K562 (cell line): ENCODE measurements around the gene GET3. TPM values are rescaled to one million over a fixed set of nuclear protein-coding genes. Genes with fewer than 3 reads are reported as not detected.

Source experiments
- BCLAF1 ChIP-seq, 2 experiments: fragments of 450-650 bp in 1 of 2; IDR thresholded peaks; 2 replicates each; pipeline ENCODE4 v1.6.1; 2011 to 2017; ENCODE audit warnings: low read depth in 2 of 2, antibody characterized with exemption in 1 of 2, borderline replicate concordance in 1 of 2, low read length in 1 of 2, mild to moderate bottlenecking in 1 of 2, mixed read lengths in 1 of 2; ENCODE audit not compliant: control insufficient read depth in 1 of 2
- CGGBP1 ChIP-seq: fragments of 250-450 bp; sonication (Bioruptor Pico); IDR thresholded peaks from 2 replicates; pipeline ENCODE4 v1.9.0; 2021; ENCODE audit warnings: mild to moderate bottlenecking
- ESRRA ChIP-seq: fragments of 450-650 bp; IDR thresholded peaks from 2 replicates; pipeline ENCODE4 v1.6.1; 2014; ENCODE audit warnings: low read depth, mild to moderate bottlenecking, moderate library complexity, borderline replicate concordance
- ESRRB ChIP-seq: fragments of 250-450 bp; sonication (Bioruptor Pico); IDR thresholded peaks from 2 replicates; pipeline ENCODE4 v1.5.0; 2020; ENCODE audit warnings: mild to moderate bottlenecking, moderate library complexity, borderline replicate concordance
- FOSL1 ChIP-seq: fragments of 200-800 bp; sonication (Bioruptor generic); conservative IDR thresholded peaks from 2 replicates; pipeline ENCODE4 v1.6.1; 2016; ENCODE audit warnings: missing genetic modification characterization, missing compliant biosample characterization
- FOXJ3 ChIP-seq: sonication (generic); formaldehyde crosslinking; IDR thresholded peaks from 2 replicates; pipeline ENCODE4 v1.4.0; 2020; ENCODE audit warnings: mild to moderate bottlenecking, missing genetic modification reagents
- FUS ChIP-seq: fragments of 200-400 bp; formaldehyde crosslinking; optimal IDR thresholded peaks from 2 replicates; pipeline ENCODE3; 2017; ENCODE audit warnings: low read depth, low read length
- IRF1 ChIP-seq: sonication (generic); formaldehyde crosslinking; IDR thresholded peaks from 2 replicates; pipeline ENCODE4 v1.8.0; 2022; ENCODE audit warnings: missing genetic modification reagents, mild to moderate bottlenecking, borderline replicate concordance
- JUN ChIP-seq, 2 experiments: sonication (generic) in 1 of 2; formaldehyde crosslinking in 1 of 2; IDR thresholded peaks; 2 replicates each; pipeline versions ENCODE4 v1.6.1 to v1.8.0; 2012 to 2022; ENCODE audit warnings: borderline replicate concordance in 2 of 2, mild to moderate bottlenecking in 2 of 2, improper control_type of control experiment in 1 of 2, low read depth in 1 of 2, low read length in 1 of 2, missing genetic modification reagents in 1 of 2
- MEF2A ChIP-seq: IDR thresholded peaks from 2 replicates; pipeline ENCODE4 v1.6.1; 2011; ENCODE audit warnings: low read depth, mild to moderate bottlenecking, low read length, moderate library complexity; ENCODE audit not compliant: control insufficient read depth
- NELFE ChIP-seq: IDR thresholded peaks from 2 replicates; pipeline ENCODE4 v1.6.1; 2011; ENCODE audit warnings: mild to moderate bottlenecking; ENCODE audit not compliant: insufficient read depth, insufficient read length
- NFE2 ChIP-seq: IDR thresholded peaks from 2 replicates; pipeline ENCODE4 v1.6.1; 2014; ENCODE audit warnings: antibody characterized with exemption, low read depth
- NFRKB ChIP-seq: fragments of 450-650 bp; IDR thresholded peaks from 2 replicates; pipeline ENCODE4 v1.6.1; 2016; ENCODE audit warnings: low read depth
- PRPF4 ChIP-seq: fragments of 200-400 bp; formaldehyde crosslinking; IDR thresholded peaks from one replicate; pipeline ENCODE4 v1.6.1; 2017; ENCODE audit warnings: low read length, low read depth, mild to moderate bottlenecking; ENCODE audit not compliant: insufficient read depth, poor library complexity, severe bottlenecking
- RAD21 ChIP-seq, 2 experiments: fragments of 250-450 bp in 1 of 2; fragments of 450-650 bp in 1 of 2; sonication (Bioruptor Pico) in 1 of 2; formaldehyde crosslinking in 1 of 2; IDR thresholded peaks in 1 of 2; conservative IDR thresholded peaks in 1 of 2; 2 replicates each; pipeline versions ENCODE4 v1.4.0 to v1.8.0; 2020 to 2022; ENCODE audit warnings: mild to moderate bottlenecking in 2 of 2, moderate library complexity in 1 of 2
- SMARCA4 ChIP-seq: fragments of 450-650 bp; IDR thresholded peaks from 2 replicates; pipeline ENCODE4 v1.6.1; 2016
- SRSF7 ChIP-seq: fragments of 200-400 bp; formaldehyde crosslinking; optimal IDR thresholded peaks from 2 replicates; pipeline ENCODE3; 2017; ENCODE audit warnings: mild to moderate bottlenecking, low read depth, low read length
- USF2 ChIP-seq: sonication (generic); formaldehyde crosslinking; IDR thresholded peaks from 2 replicates; pipeline ENCODE4 v1.5.0; 2020; ENCODE audit warnings: missing genetic modification reagents
- ZBTB43 ChIP-seq: sonication (generic); formaldehyde crosslinking; IDR thresholded peaks from 2 replicates; pipeline ENCODE4 v1.8.0; 2023; ENCODE audit warnings: mild to moderate bottlenecking, missing genetic modification reagents
- ZNF184 ChIP-seq: sonication (generic); formaldehyde crosslinking; IDR thresholded peaks from 2 replicates; pipeline ENCODE4 v1.5.0; 2020; ENCODE audit warnings: missing genetic modification reagents
- polyA plus RNA-seq, 8 experiments: library from polyadenylated mRNA; depleted of rRNA in 4 of 8; stranded (reverse) in 5 of 8; unstranded in 3 of 8; fragments of >200 nt; fragmentation: Nextera tagmentation in 2 of 8; fragmentation: Illumina TruSeq in 1 of 8; extraction: Ambion mirVana in 2 of 8; extraction: Trizol in 1 of 8; gene quantifications; 2 replicates each; pipeline versions ENCODE4 v1.2.1 to v1.2.3, GENCODE V29; 2011 to 2014; ENCODE audit warnings: inconsistent platforms in 1 of 8, missing spikeins in 1 of 8
- total RNA-seq, 7 experiments: library from RNA; depleted of rRNA in 6 of 7; stranded (reverse); fragments of >200 nt in 6 of 7; fragmentation: Illumina TruSeq in 2 of 7; extraction: Trizol in 2 of 7; gene quantifications; 2 replicates each; pipeline versions ENCODE4 v1.2.1 to v1.2.3, GENCODE V29; 2011 to 2021; ENCODE audit warnings: low replicate concordance in 1 of 7

Gene GET3
- total and polyA plus RNA-seq, 9 of the 15 experiments (the other 6 are each of a cell fraction or from before 2014, with no cell fraction given): 8.3 to 83.5 (median 51.8) TPM

- TF ChIP-seq PRPF4 (no peak), RAD21 (CRISPR knock-in tag; conservative IDR thresholded peaks at IDR 0.05 in 1 of 2, IDR thresholded peaks at IDR 0.05 in 1 of 2) (peak; percentile 95 to 98), NELFE (no peak), ZNF184 (CRISPR knock-in tag) (no peak), ESRRB (CRISPR knock-in tag) (no peak), ESRRA (0 out of 2 replicates have a peak, but pooled peaks have one; percentile 8), MEF2A (no peak), JUN (IDR thresholded peaks at IDR 0.05; ENCODE audit: borderline replicate concordance, low read depth, low read length) (no peak), JUN (CRISPR knock-in tag; IDR thresholded peaks at IDR 0.05; ENCODE audit: borderline replicate concordance) (no peak), FOXJ3 (CRISPR knock-in tag) (no peak), CGGBP1 (no peak), SMARCA4 (no peak), NFRKB (no peak), FOSL1 (tag) (no peak), ZBTB43 (no peak), USF2 (no peak), BCLAF1 (IDR thresholded peaks at IDR 0.05; ENCODE audit: borderline replicate concordance in 1 of 2, control insufficient read depth in 1 of 2, low read depth in 2 of 2, low read length in 1 of 2) (no peak), NFE2 (no peak), FUS (no peak), IRF1 (CRISPR knock-in tag) (no peak), SRSF7 (no peak)
These were observed 59.1 kb downstream of the GET3 start (continued) for GRCh38 chr19:12796146-12797071.
